GM19397 (cell line): ENCODE data around the gene WHAMM.
"Not testable (repeated sequence)": the region's sequence is repeated elsewhere in the genome, so short reads cannot be mapped to it uniquely, and the experiment has no call there.

Experiments
- ATAC-seq: cut with Tn5 transposase; IDR thresholded peaks from one replicate; pipeline ENCODE4 v1.9.1; 2021; ENCODE audit warnings: mild to moderate bottlenecking, moderate library complexity; ENCODE audit not compliant: unreplicated experiment

Gene WHAMM

GRCh38 chr15:82799183-82799841 is 10.1 kb upstream of the WHAMM start:
- no peak for ATAC-seq

- ATAC-seq = no peak
These were observed 6.9 kb upstream of the WHAMM start for GRCh38 chr15:82802497-82802896.

GRCh38 chr15:82803793-82804574 is 5.4 kb upstream of the WHAMM start:
- ATAC-seq = no peak

GRCh38 chr15:82804575-82804949 is 4.9 kb upstream of the WHAMM start:
- ATAC-seq = no peak

GRCh38 chr15:82805994-82806406 is 3.4 kb upstream of the WHAMM start, which contains the start of gene FSD2:
TSS of gene FSD2 (minus strand) at chr15:82806069. CDS start at chr15:82787390, 18,679 bp downstream.
- ATAC-seq = peak; percentile 48

- ATAC-seq = no peak
These were observed 1.4 kb upstream of the WHAMM start for GRCh38 chr15:82807920-82808633.

GRCh38 chr15:82808634-82809041 is 790 bp upstream of the WHAMM start:
- ATAC-seq = no peak

- ATAC-seq = peak; percentile 26
These were observed 847 bp downstream of the WHAMM start for GRCh38 chr15:82810061-82810889.

GRCh38 chr15:82810890-82811426 is 1.5 kb downstream of the WHAMM start:
- no peak for ATAC-seq

- ATAC-seq = no peak
These were observed 3.6 kb downstream of the WHAMM start for GRCh38 chr15:82812994-82813393.

GRCh38 chr15:82820128-82820527 is 10.7 kb downstream of the WHAMM start:
- ATAC-seq = no peak

GRCh38 chr15:82821396-82821795 is 12.0 kb downstream of the WHAMM start:
- not testable (repeated sequence) for ATAC-seq

GRCh38 chr15:82821851-82822250 is 12.4 kb downstream of the WHAMM start:
- ATAC-seq = not testable (repeated sequence)

- ATAC-seq = no peak
These were observed 13.6 kb downstream of the WHAMM start for GRCh38 chr15:82823049-82823448.

GRCh38 chr15:82828075-82828474 is 18.6 kb downstream of the WHAMM start:
- ATAC-seq = no peak

GRCh38 chr15:82829234-82829633 is 19.8 kb downstream of the WHAMM start:
- no peak for ATAC-seq

- no peak for ATAC-seq
These were observed 21.2 kb downstream of the WHAMM start for GRCh38 chr15:82830427-82831173.

- ATAC-seq = no peak
These were observed 22.6 kb downstream of the WHAMM start for GRCh38 chr15:82831894-82832600.
